Activated CD4-positive, CD25-positive, alpha-beta regulatory T cell treated with anti-CD3 and anti-CD28 coated beads, Interleukin-2, amount 50 U/mL, for 16 hours (primary cell): Measurements from ENCODE around the gene ZNF705A.
"Not testable (repeated sequence)": the region's sequence is repeated elsewhere in the genome, so short reads cannot be mapped to it uniquely, and the experiment has no call there.

Experiments
- DNase-seq: peaks from one replicate; pipeline ENCODE4 v3.0.0-alpha.2; 2020; ENCODE audit warnings: low read depth, low spot score

Gene ZNF705A

DNA sequence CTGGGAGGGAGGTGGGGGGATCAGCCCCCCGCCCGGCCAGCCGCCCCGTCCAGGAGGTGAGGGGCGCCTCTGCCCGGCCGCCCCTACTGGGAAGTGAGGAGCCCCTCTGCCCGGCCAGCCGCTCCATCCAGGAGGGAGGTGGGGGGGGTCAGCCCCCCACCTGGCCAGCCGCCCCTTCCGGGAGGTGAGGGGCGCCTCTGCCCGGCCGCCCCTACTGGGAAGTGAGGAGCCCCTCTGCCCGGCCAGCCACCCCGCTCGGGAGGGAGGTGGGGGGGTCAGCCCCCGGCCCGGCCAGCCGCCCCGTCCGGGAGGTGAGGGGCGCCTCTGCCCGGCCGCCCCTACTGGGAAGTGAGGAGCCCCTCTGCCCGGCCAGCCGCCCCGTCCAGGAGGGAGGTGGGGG lies 27.4 kb downstream of the ZNF705A start:
- not testable (repeated sequence) for DNase-seq

- DNase-seq, result not testable (repeated sequence)
These were observed 31.3 kb downstream of the ZNF705A start for GRCh38 chr12:8188088-8188487.

GRCh38 chr12:8197685-8198308 lies 41.0 kb downstream of the ZNF705A start:
- DNase-seq, result not testable (repeated sequence)

DNA sequence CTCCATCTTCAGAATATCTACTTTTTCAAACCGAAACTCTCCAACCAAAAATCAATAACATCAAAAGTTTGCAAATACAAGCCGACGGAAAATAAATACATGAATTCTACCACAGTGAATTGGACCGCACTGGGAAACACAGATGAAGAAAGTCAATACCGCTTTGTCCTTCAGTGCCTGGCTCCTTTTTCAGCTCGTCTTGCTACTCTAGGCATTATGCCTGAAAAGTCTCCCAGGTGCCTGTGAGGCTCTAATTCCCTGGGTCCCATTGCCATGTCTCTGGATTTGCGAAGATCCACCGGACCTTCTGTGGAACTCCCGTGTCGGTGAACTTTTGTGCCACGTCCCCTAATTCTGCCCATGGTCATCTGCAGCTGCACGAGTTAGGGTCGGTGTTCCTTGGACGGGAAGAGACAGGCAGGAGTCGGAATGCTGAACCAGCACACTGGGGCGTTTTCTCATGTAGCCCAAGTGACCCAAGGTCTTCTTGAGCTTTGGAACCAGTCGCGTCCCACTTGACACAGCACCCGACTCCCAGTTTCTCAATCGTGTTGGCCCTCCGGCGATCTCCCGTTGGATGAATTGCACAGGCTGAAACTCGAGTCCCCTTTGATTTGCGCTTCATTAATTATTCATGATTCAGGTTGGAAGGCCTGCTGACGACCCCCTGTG lies 62.0 kb downstream of the ZNF705A start:
- not testable (repeated sequence) for DNase-seq

DNA sequence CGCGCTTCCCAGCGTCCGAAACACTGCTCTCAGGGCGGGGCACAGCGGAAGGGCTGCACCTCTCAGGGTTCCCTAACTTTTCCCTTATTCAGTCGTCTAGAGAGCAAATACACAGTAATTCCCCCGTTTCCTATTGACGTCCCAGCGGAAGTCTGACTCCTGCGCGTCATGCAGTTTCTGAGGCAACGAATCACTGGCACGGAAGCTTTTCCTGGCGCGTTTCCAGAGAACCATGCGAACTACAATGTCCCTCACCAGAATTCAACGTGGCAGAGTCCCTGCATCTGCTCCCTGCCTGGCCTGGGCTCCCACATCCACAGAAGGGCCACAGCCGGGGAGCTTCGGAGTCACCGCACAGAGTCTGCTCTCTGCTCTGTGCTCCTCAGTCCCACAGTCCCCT lies 64.6 kb downstream of the ZNF705A start:
- not testable (repeated sequence) for DNase-seq

GRCh38 chr12:8221844-8222243 lies 65.0 kb downstream of the ZNF705A start:
- not testable (repeated sequence) for DNase-seq

- DNase-seq, result not testable (repeated sequence)
These were observed 65.5 kb downstream of the ZNF705A start for GRCh38 chr12:8222303-8222702.

DNA sequence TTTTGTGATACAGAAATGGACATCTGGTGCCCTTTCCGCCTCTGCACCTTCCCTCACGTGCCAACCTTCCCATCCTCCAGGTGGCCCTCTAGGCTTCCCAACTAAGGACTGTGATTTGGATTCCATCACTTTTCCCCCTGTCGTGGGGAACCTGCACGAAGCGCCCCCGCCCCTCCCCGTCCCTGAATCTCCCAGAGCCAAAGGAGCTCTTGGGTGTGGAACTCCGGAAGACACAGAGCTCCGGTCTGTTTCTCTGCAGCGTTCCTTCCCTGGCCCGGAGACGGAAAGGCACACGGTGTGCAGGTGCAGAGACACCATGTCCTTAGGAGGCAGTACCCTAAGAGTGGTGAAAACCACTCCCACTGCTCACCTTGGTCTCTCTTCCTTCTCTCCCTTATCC lies 66.8 kb downstream of the ZNF705A start:
- DNase-seq, result not testable (repeated sequence)

DNA sequence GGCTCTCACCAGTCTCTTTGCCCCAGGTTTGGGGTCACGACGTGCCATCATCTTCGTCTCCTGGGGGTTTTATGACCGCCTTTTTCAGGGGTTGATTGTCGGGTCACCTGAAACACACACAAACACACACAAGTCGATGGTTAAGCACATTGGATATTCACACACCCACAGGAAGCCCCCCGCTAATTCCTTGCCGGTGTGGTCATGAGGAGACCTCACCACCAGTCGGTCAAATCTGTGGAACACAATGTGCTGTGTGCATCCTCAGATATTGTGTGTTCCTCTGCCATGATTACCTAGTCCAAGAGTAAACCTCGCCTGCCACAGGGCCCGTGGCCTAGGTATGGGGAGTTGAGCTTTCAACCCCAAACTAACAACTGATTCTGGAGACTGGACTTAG lies 68.0 kb downstream of the ZNF705A start:
- not testable (repeated sequence) for DNase-seq

DNA sequence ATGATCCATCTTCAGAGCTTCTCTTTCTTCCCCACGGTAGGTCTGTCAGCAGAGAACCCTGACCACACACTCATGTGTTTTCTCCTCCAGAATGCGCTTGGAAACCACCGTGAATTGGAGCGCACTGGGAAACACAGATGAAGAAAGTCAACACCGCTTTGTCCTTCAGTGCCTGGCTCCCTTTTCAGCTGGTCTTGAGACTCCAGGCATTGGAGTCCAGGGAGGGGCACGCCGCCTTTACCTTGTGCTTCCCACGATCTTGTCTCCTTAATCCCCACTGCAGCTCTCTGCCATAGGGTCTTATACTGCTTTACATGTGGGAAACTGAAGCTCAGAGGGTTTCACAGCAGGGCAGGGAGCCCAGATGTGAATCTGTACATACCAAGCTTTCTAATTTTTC lies 69.5 kb downstream of the ZNF705A start:
- no peak for DNase-seq

- DNase-seq, result not testable (repeated sequence)
These were observed 70.3 kb downstream of the ZNF705A start, which contains the start of gene FAM90A1 for GRCh38 chr12:8226992-8227731. FAM90A1 (minus strand) TSS chr12:8227618; CDS start chr12:8224832, 2,786 bp downstream.

DNA sequence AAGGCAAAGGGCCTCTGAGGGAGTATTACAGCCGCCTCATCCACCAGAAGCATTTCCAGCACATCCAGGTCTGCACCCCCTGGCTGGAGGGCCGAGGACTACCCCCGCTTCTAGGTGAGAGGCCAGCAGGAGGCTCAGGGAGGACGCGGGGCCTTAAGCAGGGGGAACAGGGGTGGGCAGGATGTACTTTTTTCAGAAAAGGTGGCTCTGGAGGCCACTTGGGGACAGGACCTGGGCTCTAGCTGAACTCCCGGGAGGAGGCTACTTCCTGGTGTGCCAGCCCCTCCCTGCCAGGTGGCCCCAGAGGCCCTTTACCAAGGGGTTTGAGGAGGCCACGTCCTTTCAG lies 70.9 kb downstream of the ZNF705A start:
- not testable (repeated sequence) for DNase-seq

- DNase-seq, result not testable (repeated sequence)
These were observed 71.8 kb downstream of the ZNF705A start for GRCh38 chr12:8228607-8229006.

GRCh38 chr12:8229486-8229885 lies 72.7 kb downstream of the ZNF705A start:
- DNase-seq, result not testable (repeated sequence)
